ENCODE results near the gene CTTN.

The CTTN gene

GRCh38 chr11:70419307-70420007 lies 21.1 kb downstream of the CTTN start:
- Histone ChIP-seq H3K4me1 (ENCODE audit: low read depth, poor library complexity, severe bottlenecking) (no peaks in the 10 kb centered on the region), H3K4me2 (no peak overlapping the region), H3K4me3 (IDR thresholded peaks at IDR 0.05; ENCODE audit: insufficient read depth, low read depth, low read length) (no peak overlapping the region), H3K79me2 (ENCODE audit: insufficient read depth, low read depth) (no peaks in the 10 kb centered on the region), H3K27me3 (ENCODE audit: insufficient read depth, low read depth) (no peaks in the 10 kb centered on the region), H3K9ac (no peak overlapping the region), H3K27ac (no peak overlapping the region), H2AFZ (ENCODE audit: low read depth) (no peak overlapping the region), H3K36me3 (ENCODE audit: insufficient read depth) (no peaks in the 10 kb centered on the region), H4K20me1 (ENCODE audit: insufficient read depth) (no peaks in the 10 kb centered on the region)
- TF ChIP-seq CTCF (conservative IDR thresholded peaks at IDR 0.05; ENCODE audit: low read depth, low read length): no peak

GRCh38 chr11:70420008-70420464 lies 21.7 kb downstream of the CTTN start:
- no peaks in the 10 kb centered on the region for H3K79me2 ChIP-seq (ENCODE audit: insufficient read depth, low read depth)

GRCh38 chr11:70420496-70420895 lies 22.2 kb downstream of the CTTN start:
- Histone ChIP-seq H3K4me1 (ENCODE audit: low read depth, poor library complexity, severe bottlenecking) (no peaks in the 10 kb centered on the region), H3K4me3 (IDR thresholded peaks at IDR 0.05; ENCODE audit: insufficient read depth, low read depth, low read length) (no peak overlapping the region), H3K27me3 (ENCODE audit: insufficient read depth, low read depth) (no peaks in the 10 kb centered on the region), H3K79me2 (ENCODE audit: insufficient read depth, low read depth) (no peaks in the 10 kb centered on the region), H3K4me2 (no peak overlapping the region), H2AFZ (ENCODE audit: low read depth) (no peak overlapping the region), H3K9ac (no peak overlapping the region), H4K20me1 (ENCODE audit: insufficient read depth) (no peaks in the 10 kb centered on the region), H3K36me3 (ENCODE audit: insufficient read depth) (no peaks in the 10 kb centered on the region), H3K27ac (no peak overlapping the region)
- TF ChIP-seq CTCF (conservative IDR thresholded peaks at IDR 0.05; ENCODE audit: low read depth, low read length): no peak

More at GRCh38 chr11:70420008-70420464, 21.7 kb downstream of the CTTN start:
- H3K4me2 ChIP-seq: no peak overlapping the region
- H3K4me3 ChIP-seq (IDR thresholded peaks at IDR 0.05; ENCODE audit: insufficient read depth, low read depth, low read length): no peak overlapping the region
- no peaks in the 10 kb centered on the region for H3K27me3 ChIP-seq (ENCODE audit: insufficient read depth, low read depth)
- H3K4me1 ChIP-seq (ENCODE audit: low read depth, poor library complexity, severe bottlenecking): no peaks in the 10 kb centered on the region
- no peak overlapping the region for H3K27ac ChIP-seq
- no peaks in the 10 kb centered on the region for H4K20me1 ChIP-seq (ENCODE audit: insufficient read depth)
- H3K36me3 ChIP-seq (ENCODE audit: insufficient read depth): no peaks in the 10 kb centered on the region
- no peak overlapping the region for H3K9ac ChIP-seq
- H2AFZ ChIP-seq (ENCODE audit: low read depth): no peak overlapping the region
- no peak for TF ChIP-seq CTCF (conservative IDR thresholded peaks at IDR 0.05; ENCODE audit: low read depth, low read length)

- TF ChIP-seq CTCF (conservative IDR thresholded peaks at IDR 0.05; ENCODE audit: low read depth, low read length): no peak
- no peak overlapping the region for H3K9ac ChIP-seq
- H2AFZ ChIP-seq (ENCODE audit: low read depth): no peak overlapping the region
- H3K4me2 ChIP-seq: no peak overlapping the region
- H3K4me3 ChIP-seq (IDR thresholded peaks at IDR 0.05; ENCODE audit: insufficient read depth, low read depth, low read length): no peak overlapping the region
- no peak overlapping the region for H3K27ac ChIP-seq
- no peaks in the 10 kb centered on the region for H3K79me2 ChIP-seq (ENCODE audit: insufficient read depth, low read depth)
- H3K36me3 ChIP-seq (ENCODE audit: insufficient read depth): no peaks in the 10 kb centered on the region
- H3K27me3 ChIP-seq (ENCODE audit: insufficient read depth, low read depth): no peaks in the 10 kb centered on the region
- no peaks in the 10 kb centered on the region for H3K4me1 ChIP-seq (ENCODE audit: low read depth, poor library complexity, severe bottlenecking)
- no peaks in the 10 kb centered on the region for H4K20me1 ChIP-seq (ENCODE audit: insufficient read depth)
Observed at GRCh38 chr11:70421123-70421522, 22.8 kb downstream of the CTTN start.
